Prostate gland (tissue), 2 donors: ENCODE results near the gene CNTNAP2.

Experiments used
- CTCF ChIP-seq, 4 experiments: fragments of 200-600 bp in 2 of 4; fragments of 450-650 bp in 2 of 4; sonication (generic) in 2 of 4; IDR thresholded peaks; 1 replicate in 3 of 4; 2 replicates in 1 of 4; pipeline ENCODE4 v1.5.1; 2016 to 2019; ENCODE audit warnings: antibody characterized with exemption in 4 of 4, mild to moderate bottlenecking in 2 of 4, moderate library complexity in 2 of 4
- POLR2AphosphoS5 ChIP-seq: sonication (generic); formaldehyde crosslinking; IDR thresholded peaks from one replicate; pipeline ENCODE4 v1.6.1; 2017; ENCODE audit warnings: antibody characterized with exemption

GRCh38 chr7:147584771-147585193, 1468.2 kb downstream of the CNTNAP2 start:
- TF ChIP-seq POLR2AphosphoS5 (no peak), CTCF (IDR thresholded peaks at IDR 0.05) (no peak)
